SJCRH30 (cell line): ENCODE measurements around the gene ZBTB2. TPM values are rescaled to one million over a fixed set of nuclear protein-coding genes. Genes with fewer than 3 reads are reported as not detected.

ENCODE experiments used
- DNase-seq, 2 experiments: peaks; one replicate each; pipeline ENCODE4 v3.0.0-alpha.2; 2015 to 2020
- H3K27ac ChIP-seq: fragments of 250-450 bp; sonication (Bioruptor Pico); 2 replicates; pipeline ENCODE4 v1.5.1; 2020; ENCODE audit warnings: mild to moderate bottlenecking, moderate library complexity
- H3K27me3 ChIP-seq: fragments of 250-450 bp; sonication (Bioruptor Pico); 2 replicates; pipeline ENCODE4 v1.5.1; 2020; ENCODE audit warnings: mild to moderate bottlenecking, moderate library complexity
- H3K36me3 ChIP-seq: fragments of 250-450 bp; sonication (Bioruptor Pico); 2 replicates; pipeline ENCODE4 v1.5.1; 2020; ENCODE audit warnings: mild to moderate bottlenecking, moderate library complexity
- H3K4me1 ChIP-seq: fragments of 250-450 bp; sonication (Bioruptor Pico); 2 replicates; pipeline ENCODE4 v1.5.1; 2020; ENCODE audit warnings: mild to moderate bottlenecking, moderate library complexity
- H3K4me3 ChIP-seq: fragments of 250-450 bp; sonication (Bioruptor Pico); 2 replicates; pipeline ENCODE4 v1.5.1; 2020; ENCODE audit warnings: mild to moderate bottlenecking, moderate library complexity
- H3K9me3 ChIP-seq: fragments of 250-450 bp; sonication (Bioruptor Pico); replicated peaks from 2 replicates; pipeline ENCODE4 v1.5.1; 2020; ENCODE audit warnings: mild to moderate bottlenecking, moderate library complexity
- total RNA-seq: library from RNA; depleted of rRNA; stranded (reverse); fragments of >200 nt; shearing (Covaris generic); gene quantifications from 2 replicates; pipeline ENCODE4 v1.2.3, GENCODE V29; 2014

ZBTB2 gene
- total RNA-seq, 1 experiment from 2014 or later, result 31.4 TPM

- Histone ChIP-seq H3K9me3 (no peaks in the 10 kb centered on the region), H3K27me3 (no peaks in the 10 kb centered on the region), H3K27ac (no peak overlapping the region), H3K4me3 (no peak overlapping the region), H3K4me1 (peaks cover 4% of the 10 kb centered on the region; the same call in 1 of the 2 replicates), H3K36me3 (peaks cover under 1% of the 10 kb centered on the region; the same call in 1 of the 2 replicates)
- no peak for DNase-seq
Observed at GRCh38 chr6:151341476-151342195, 49.7 kb downstream of the ZBTB2 start.

- Histone ChIP-seq H3K4me1 (no peaks in the 10 kb centered on the region), H3K27me3 (no peaks in the 10 kb centered on the region), H3K36me3 (no peaks in the 10 kb centered on the region; the same call in 1 of the 2 replicates), H3K9me3 (0 out of 2 replicates have a peak, but pooled peaks cover 4% of the 10 kb centered on the region), H3K27ac (no peak overlapping the region), H3K4me3 (no peak overlapping the region)
- DNase-seq, result no peak
Observed at GRCh38 chr6:151340219-151340978, 51.0 kb downstream of the ZBTB2 start.

- Histone ChIP-seq H3K27ac (no peak overlapping the region), H3K36me3 (no peaks in the 10 kb centered on the region; the same call in 1 of the 2 replicates), H3K27me3 (no peaks in the 10 kb centered on the region), H3K4me1 (no peaks in the 10 kb centered on the region; the same call in 1 of the 2 replicates), H3K9me3 (0 out of 2 replicates have a peak, but pooled peaks cover 4% of the 10 kb centered on the region), H3K4me3 (no peak overlapping the region)
- DNase-seq, result no peak
Observed at GRCh38 chr6:151339369-151339768, 52.0 kb downstream of the ZBTB2 start.

GRCh38 chr6:151338651-151339200 is 52.6 kb downstream of the ZBTB2 start:
- Histone ChIP-seq H3K27ac (no peak overlapping the region), H3K4me1 (no peaks in the 10 kb centered on the region; the same call in 1 of the 2 replicates), H3K9me3 (0 out of 2 replicates have a peak, but pooled peaks cover 4% of the 10 kb centered on the region), H3K36me3 (no peaks in the 10 kb centered on the region; the same call in 1 of the 2 replicates), H3K4me3 (no peak overlapping the region), H3K27me3 (no peaks in the 10 kb centered on the region)
- no peak for DNase-seq

GRCh38 chr6:151335930-151336329 is 55.4 kb downstream of the ZBTB2 start:
- no peak overlapping the region for H3K4me3 ChIP-seq
- no peaks in the 10 kb centered on the region; the same call in 1 of the 2 replicates for H3K36me3 ChIP-seq

GRCh38 chr6:151330130-151330696 is 61.1 kb downstream of the ZBTB2 start:
- no peaks in the 10 kb centered on the region for H3K9me3 ChIP-seq
- no peak overlapping the region for H3K27ac ChIP-seq
- no peaks in the 10 kb centered on the region for H3K36me3 ChIP-seq
- peaks cover 3% of the 10 kb centered on the region; the same call in 1 of the 2 replicates for H3K4me1 ChIP-seq
- no peaks in the 10 kb centered on the region for H3K27me3 ChIP-seq
- DNase-seq, result no peak
- H3K4me3 ChIP-seq, result no peak overlapping the region

More at GRCh38 chr6:151335930-151336329, 55.4 kb downstream of the ZBTB2 start:
- Histone ChIP-seq H3K4me1 (no peaks in the 10 kb centered on the region; the same call in 1 of the 2 replicates), H3K27me3 (no peaks in the 10 kb centered on the region), H3K27ac (no peak overlapping the region), H3K9me3 (0 out of 2 replicates have a peak, but pooled peaks cover 4% of the 10 kb centered on the region)
- no peak for DNase-seq

- H3K4me3 ChIP-seq, result no peak overlapping the region
- H3K27ac ChIP-seq, result no peak overlapping the region
Observed at GRCh38 chr6:151327101-151327500, 64.3 kb downstream of the ZBTB2 start.

GRCh38 chr6:151326116-151326825 is 65.1 kb downstream of the ZBTB2 start:
- Histone ChIP-seq H3K27ac (no peak overlapping the region), H3K4me1 (peaks cover 9% of the 10 kb centered on the region; the same call in 1 of the 2 replicates), H3K27me3 (no peaks in the 10 kb centered on the region), H3K9me3 (0 out of 2 replicates have a peak, but pooled peaks cover 3% of the 10 kb centered on the region), H3K36me3 (no peaks in the 10 kb centered on the region), H3K4me3 (peak overlapping the region; percentile 56)
- DNase-seq, result no peak

More at GRCh38 chr6:151327101-151327500, 64.3 kb downstream of the ZBTB2 start:
- Histone ChIP-seq H3K36me3 (no peaks in the 10 kb centered on the region), H3K27me3 (no peaks in the 10 kb centered on the region), H3K4me1 (peaks cover 9% of the 10 kb centered on the region; the same call in 1 of the 2 replicates), H3K9me3 (no peaks in the 10 kb centered on the region)
- no peak for DNase-seq

GRCh38 chr6:151325075-151326050 is 66.0 kb downstream of the ZBTB2 start:
- DNase-seq, result peak; percentile 69 to 72
- Histone ChIP-seq H3K27ac (no peak overlapping the region), H3K36me3 (no peaks in the 10 kb centered on the region)

GRCh38 chr6:151324488-151324825 is 66.9 kb downstream of the ZBTB2 start:
- H3K4me3 ChIP-seq, result 0 out of 2 replicates have a peak overlapping the region, but pooled peaks have one; percentile 7
- no peaks in the 10 kb centered on the region for H3K36me3 ChIP-seq
- peaks cover 9% of the 10 kb centered on the region; the same call in 1 of the 2 replicates for H3K4me1 ChIP-seq
- 0 out of 2 replicates have a peak, but pooled peaks cover 3% of the 10 kb centered on the region for H3K9me3 ChIP-seq
- DNase-seq, result no peak
- H3K27me3 ChIP-seq, result no peaks in the 10 kb centered on the region
- no peak overlapping the region for H3K27ac ChIP-seq

More at GRCh38 chr6:151325075-151326050, 66.0 kb downstream of the ZBTB2 start:
- H3K4me3 ChIP-seq, result peak overlapping the region; percentile 56
- H3K9me3 ChIP-seq, result 0 out of 2 replicates have a peak, but pooled peaks cover 3% of the 10 kb centered on the region
- peaks cover 9% of the 10 kb centered on the region; the same call in 1 of the 2 replicates for H3K4me1 ChIP-seq
- H3K27me3 ChIP-seq, result no peaks in the 10 kb centered on the region

GRCh38 chr6:151323791-151324487 is 67.4 kb downstream of the ZBTB2 start:
- no peaks in the 10 kb centered on the region for H3K27me3 ChIP-seq
- H3K27ac ChIP-seq, result peak overlapping the region; percentile 26; the same call in 1 of the 2 replicates
- H3K4me1 ChIP-seq, result peaks cover 9% of the 10 kb centered on the region; the same call in 1 of the 2 replicates
- 0 out of 2 replicates have a peak, but pooled peaks cover 3% of the 10 kb centered on the region for H3K9me3 ChIP-seq
- DNase-seq, result peak; percentile 89 to 97
- 0 out of 2 replicates have a peak overlapping the region, but pooled peaks have one; percentile 7 for H3K4me3 ChIP-seq
- no peaks in the 10 kb centered on the region for H3K36me3 ChIP-seq

- Histone ChIP-seq H3K36me3 (no peaks in the 10 kb centered on the region), H3K9me3 (0 out of 2 replicates have a peak, but pooled peaks cover 3% of the 10 kb centered on the region), H3K4me3 (no peak overlapping the region), H3K27ac (no peak overlapping the region), H3K27me3 (no peaks in the 10 kb centered on the region), H3K4me1 (peaks cover 9% of the 10 kb centered on the region; the same call in 1 of the 2 replicates)
- no peak for DNase-seq
Observed at GRCh38 chr6:151322570-151322969, 68.8 kb downstream of the ZBTB2 start.
